ENCODE results near the gene CCDC159. TPM values are rescaled to one million over a fixed set of nuclear protein-coding genes. Genes with fewer than 3 reads are reported as not detected.

CCDC159 gene
- total RNA-seq, 1 experiment from 2014 or later, result 2.9 TPM

GRCh38 chr19:11359421-11359820, 13.1 kb downstream of the CCDC159 start:
- no peaks in the 10 kb centered on the region for H3K4me1 ChIP-seq (ENCODE audit: low read length)
- H3K9ac ChIP-seq (ENCODE audit: low read length), result no peak overlapping the region
- no peaks in the 10 kb centered on the region for H3K36me3 ChIP-seq (ENCODE audit: insufficient read depth, low read length)
- DNase-seq, result no peak
- H3K27me3 ChIP-seq (ENCODE audit: low read length), result no peaks in the 10 kb centered on the region
- H3K79me2 ChIP-seq (ENCODE audit: low read length), result no peaks in the 10 kb centered on the region
- H4K20me1 ChIP-seq (ENCODE audit: insufficient read depth, low read depth, low read length), result no peaks in the 10 kb centered on the region
- no peak overlapping the region for H2AFZ ChIP-seq (ENCODE audit: low read length)
- H3K4me3 ChIP-seq (ENCODE audit: low read length), result no peak overlapping the region
- H3K4me2 ChIP-seq (ENCODE audit: low read depth, low read length, poor library complexity, severe bottlenecking), result no peak overlapping the region
- H3K9me2 ChIP-seq (replicated peaks; ENCODE audit: insufficient read depth, low read length), result no peaks in the 10 kb centered on the region
- no peak overlapping the region for H3K27ac ChIP-seq (ENCODE audit: low read length)
- H3K9me3 ChIP-seq (ENCODE audit: low read length), result no peaks in the 10 kb centered on the region

- Histone ChIP-seq H3K9me3 (ENCODE audit: low read length) (no peaks in the 10 kb centered on the region), H3K27ac (ENCODE audit: low read length) (no peak overlapping the region), H3K27me3 (ENCODE audit: low read length) (no peaks in the 10 kb centered on the region), H3K9ac (ENCODE audit: low read length) (no peak overlapping the region), H3K4me1 (ENCODE audit: low read length) (no peaks in the 10 kb centered on the region), H3K79me2 (ENCODE audit: low read length) (no peaks in the 10 kb centered on the region), H2AFZ (ENCODE audit: low read length) (no peak overlapping the region), H3K4me3 (ENCODE audit: low read length) (no peak overlapping the region), H3K9me2 (replicated peaks; ENCODE audit: insufficient read depth, low read length) (no peaks in the 10 kb centered on the region), H3K36me3 (ENCODE audit: insufficient read depth, low read length) (no peaks in the 10 kb centered on the region), H3K4me2 (ENCODE audit: low read depth, low read length, poor library complexity, severe bottlenecking) (no peak overlapping the region), H4K20me1 (ENCODE audit: insufficient read depth, low read depth, low read length) (no peaks in the 10 kb centered on the region)
- DNase-seq, result peak; percentile 69
These were observed 14.9 kb downstream of the CCDC159 start for GRCh38 chr19:11361037-11361770.

DNA sequence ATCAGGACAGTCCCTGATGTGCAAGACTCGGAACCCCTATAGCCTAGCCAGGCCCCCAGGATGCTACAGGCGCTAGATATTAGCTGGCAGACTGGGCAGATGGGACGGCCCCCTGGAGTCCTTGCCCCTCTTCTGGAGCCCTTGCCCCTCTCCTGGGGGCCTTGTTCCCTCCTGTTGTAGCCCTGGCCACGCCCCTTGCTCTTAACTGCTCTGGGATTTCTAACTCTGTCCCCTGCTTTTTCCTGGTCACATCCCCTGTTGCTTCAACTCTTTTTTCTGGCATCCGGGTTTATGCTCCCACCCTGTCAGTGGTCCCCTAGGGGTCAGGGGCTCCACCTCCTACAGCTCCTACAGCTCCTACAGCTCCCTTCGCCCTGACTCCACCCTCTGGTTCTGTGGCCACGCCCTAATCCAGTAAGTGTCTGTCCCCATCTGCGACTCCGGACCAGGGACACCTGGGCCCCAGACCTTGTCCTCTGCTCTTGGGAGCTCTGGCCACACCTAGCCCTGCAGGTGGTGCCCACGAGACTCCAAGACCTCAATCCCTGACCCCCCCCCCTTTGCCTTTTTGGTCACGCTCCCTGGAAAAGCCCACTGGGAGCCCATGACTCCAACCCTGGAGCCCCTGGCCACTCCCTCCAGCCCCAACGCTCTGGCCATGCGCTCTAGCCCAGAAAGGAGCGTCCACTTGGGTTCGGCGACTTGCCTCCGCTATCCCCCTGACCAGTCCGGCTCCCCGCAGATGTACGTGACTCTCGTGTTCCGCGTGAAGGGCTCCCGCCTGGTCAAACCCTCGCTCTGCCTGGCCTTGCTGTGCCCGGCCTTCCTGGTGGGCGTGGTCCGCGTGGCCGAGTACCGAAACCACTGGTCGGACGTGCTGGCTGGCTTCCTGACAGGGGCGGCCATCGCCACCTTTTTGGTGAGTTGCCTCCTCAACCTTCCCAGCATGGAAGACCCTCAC, 15.7 kb downstream of the CCDC159 start:
- no peaks in the 10 kb centered on the region for H4K20me1 ChIP-seq (ENCODE audit: insufficient read depth, low read depth, low read length)
- H2AFZ ChIP-seq (ENCODE audit: low read length), result no peak overlapping the region
- no peaks in the 10 kb centered on the region for H3K9me3 ChIP-seq (ENCODE audit: low read length)
- H3K9ac ChIP-seq (ENCODE audit: low read length), result no peak overlapping the region
- H3K36me3 ChIP-seq (ENCODE audit: insufficient read depth, low read length), result no peaks in the 10 kb centered on the region
- DNase-seq, result no peak
- no peaks in the 10 kb centered on the region for H3K27me3 ChIP-seq (ENCODE audit: low read length)
- no peak overlapping the region for H3K27ac ChIP-seq (ENCODE audit: low read length)
- no peaks in the 10 kb centered on the region for H3K4me1 ChIP-seq (ENCODE audit: low read length)
- H3K4me2 ChIP-seq (ENCODE audit: low read depth, low read length, poor library complexity, severe bottlenecking), result no peak overlapping the region
- H3K9me2 ChIP-seq (replicated peaks; ENCODE audit: insufficient read depth, low read length), result no peaks in the 10 kb centered on the region
- no peak overlapping the region for H3K4me3 ChIP-seq (ENCODE audit: low read length)
- no peaks in the 10 kb centered on the region for H3K79me2 ChIP-seq (ENCODE audit: low read length)

DNA sequence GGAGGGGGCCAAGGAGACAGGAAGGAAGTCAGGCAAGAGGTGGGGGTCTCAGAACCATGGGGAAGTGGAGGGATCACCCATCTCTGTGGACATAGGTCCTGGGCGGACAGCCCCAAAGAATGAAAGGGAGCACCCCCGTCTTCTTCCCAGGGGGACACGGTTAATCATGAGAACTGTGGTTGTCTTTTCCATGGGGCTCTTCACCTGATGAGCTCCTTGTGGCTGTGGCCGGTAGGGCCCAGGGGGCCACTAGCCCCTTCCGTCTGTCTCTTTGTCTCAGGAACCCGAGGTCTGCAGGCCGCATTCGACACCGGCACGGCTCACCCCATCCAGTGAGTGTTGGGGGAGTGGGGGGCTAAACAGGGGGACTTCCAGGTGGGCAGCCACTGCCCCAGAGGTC, 17.6 kb downstream of the CCDC159 start:
- H3K9me2 ChIP-seq (replicated peaks; ENCODE audit: insufficient read depth, low read length), result no peaks in the 10 kb centered on the region
- H3K79me2 ChIP-seq (ENCODE audit: low read length), result no peaks in the 10 kb centered on the region
- H3K9ac ChIP-seq (ENCODE audit: low read length), result no peak overlapping the region
- H3K4me1 ChIP-seq (ENCODE audit: low read length), result no peaks in the 10 kb centered on the region
- H3K4me3 ChIP-seq (ENCODE audit: low read length), result no peak overlapping the region
- no peak overlapping the region for H3K27ac ChIP-seq (ENCODE audit: low read length)
- no peaks in the 10 kb centered on the region for H3K27me3 ChIP-seq (ENCODE audit: low read length)
- no peaks in the 10 kb centered on the region for H3K9me3 ChIP-seq (ENCODE audit: low read length)
- H2AFZ ChIP-seq (ENCODE audit: low read length), result no peak overlapping the region
- no peaks in the 10 kb centered on the region for H3K36me3 ChIP-seq (ENCODE audit: insufficient read depth, low read length)
- DNase-seq, result no peak
- H3K4me2 ChIP-seq (ENCODE audit: low read depth, low read length, poor library complexity, severe bottlenecking), result no peak overlapping the region
- H4K20me1 ChIP-seq (ENCODE audit: insufficient read depth, low read depth, low read length), result no peaks in the 10 kb centered on the region

GRCh38 chr19:11364296-11364904, 18.1 kb downstream of the CCDC159 start:
- Histone ChIP-seq H3K36me3 (ENCODE audit: insufficient read depth, low read length) (no peaks in the 10 kb centered on the region), H3K9me3 (ENCODE audit: low read length) (no peaks in the 10 kb centered on the region), H4K20me1 (ENCODE audit: insufficient read depth, low read depth, low read length) (no peaks in the 10 kb centered on the region), H3K4me1 (ENCODE audit: low read length) (no peaks in the 10 kb centered on the region), H3K27ac (ENCODE audit: low read length) (no peak overlapping the region), H3K4me2 (ENCODE audit: low read depth, low read length, poor library complexity, severe bottlenecking) (no peak overlapping the region), H3K9ac (ENCODE audit: low read length) (no peak overlapping the region), H2AFZ (ENCODE audit: low read length) (no peak overlapping the region), H3K27me3 (ENCODE audit: low read length) (no peaks in the 10 kb centered on the region), H3K79me2 (ENCODE audit: low read length) (no peaks in the 10 kb centered on the region), H3K4me3 (ENCODE audit: low read length) (no peak overlapping the region), H3K9me2 (replicated peaks; ENCODE audit: insufficient read depth, low read length) (no peaks in the 10 kb centered on the region)
- DNase-seq, result no peak

DNA sequence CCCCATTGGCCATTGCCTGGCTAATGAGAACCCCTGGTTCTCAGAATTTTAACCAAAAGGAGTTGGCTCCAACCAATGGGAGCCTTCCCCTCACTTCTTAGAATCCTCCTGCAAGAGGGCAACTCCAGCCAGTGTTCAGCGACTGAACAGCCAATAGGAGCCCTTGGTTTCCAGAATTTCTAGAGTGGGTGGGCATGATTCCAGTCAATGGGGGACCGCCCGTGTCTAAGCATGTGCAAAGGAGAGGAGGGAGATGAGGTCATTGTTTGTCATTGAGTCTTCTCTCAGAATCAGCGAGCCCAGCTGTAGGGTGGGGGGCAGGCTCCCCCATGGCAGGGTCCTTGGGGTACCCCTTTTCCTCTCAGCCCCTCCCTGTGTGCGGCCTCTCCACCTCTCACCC, 18.6 kb downstream of the CCDC159 start:
- DNase-seq, result no peak

DNA sequence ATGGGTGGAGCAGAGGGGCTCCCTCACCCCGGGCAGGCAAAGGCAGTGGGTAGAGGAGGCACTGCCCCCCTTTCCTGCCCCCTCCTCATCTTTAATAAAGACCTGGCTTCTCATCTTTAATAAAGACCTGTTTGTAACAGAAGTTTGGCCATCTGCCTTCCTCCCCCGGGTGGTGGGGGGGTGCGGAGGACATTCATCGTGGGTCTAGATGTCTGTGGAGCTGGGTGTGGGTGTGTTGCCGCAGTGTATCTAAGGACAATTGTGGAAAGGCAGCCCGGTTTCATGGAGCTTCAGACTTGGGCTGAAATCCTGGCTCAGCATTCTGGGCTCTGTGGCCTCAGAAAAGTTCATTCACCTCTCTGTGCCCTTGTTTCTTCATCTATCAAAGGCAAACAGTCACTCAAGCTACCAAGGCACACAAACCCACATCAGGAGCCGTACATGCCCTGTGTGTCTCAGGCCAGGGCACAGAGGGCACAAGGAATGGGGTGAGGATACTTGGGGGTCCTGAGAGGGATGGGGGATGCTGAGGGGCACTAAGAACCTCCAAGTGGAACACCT, 19.3 kb downstream of the CCDC159 start:
- Histone ChIP-seq H3K79me2 (ENCODE audit: low read length) (no peaks in the 10 kb centered on the region), H3K4me2 (ENCODE audit: low read depth, low read length, poor library complexity, severe bottlenecking) (no peak overlapping the region), H3K4me3 (ENCODE audit: low read length) (no peak overlapping the region), H3K9me3 (ENCODE audit: low read length) (no peaks in the 10 kb centered on the region), H3K9me2 (replicated peaks; ENCODE audit: insufficient read depth, low read length) (no peaks in the 10 kb centered on the region), H4K20me1 (ENCODE audit: insufficient read depth, low read depth, low read length) (no peaks in the 10 kb centered on the region), H3K36me3 (ENCODE audit: insufficient read depth, low read length) (no peaks in the 10 kb centered on the region), H2AFZ (ENCODE audit: low read length) (no peak overlapping the region), H3K4me1 (ENCODE audit: low read length) (no peaks in the 10 kb centered on the region), H3K27me3 (ENCODE audit: low read length) (no peaks in the 10 kb centered on the region), H3K27ac (ENCODE audit: low read length) (no peak overlapping the region), H3K9ac (ENCODE audit: low read length) (no peak overlapping the region)
- DNase-seq, result no peak

More for the DNA sequence above, 18.6 kb downstream of the CCDC159 start:
- no peaks in the 10 kb centered on the region for H4K20me1 ChIP-seq (ENCODE audit: insufficient read depth, low read depth, low read length)
- no peaks in the 10 kb centered on the region for H3K9me3 ChIP-seq (ENCODE audit: low read length)
- no peak overlapping the region for H3K9ac ChIP-seq (ENCODE audit: low read length)
- no peak overlapping the region for H2AFZ ChIP-seq (ENCODE audit: low read length)
- H3K4me3 ChIP-seq (ENCODE audit: low read length), result no peak overlapping the region
- no peak overlapping the region for H3K4me2 ChIP-seq (ENCODE audit: low read depth, low read length, poor library complexity, severe bottlenecking)
- no peaks in the 10 kb centered on the region for H3K36me3 ChIP-seq (ENCODE audit: insufficient read depth, low read length)
- H3K79me2 ChIP-seq (ENCODE audit: low read length), result no peaks in the 10 kb centered on the region
- H3K27ac ChIP-seq (ENCODE audit: low read length), result no peak overlapping the region
- no peaks in the 10 kb centered on the region for H3K27me3 ChIP-seq (ENCODE audit: low read length)
- no peaks in the 10 kb centered on the region for H3K9me2 ChIP-seq (replicated peaks; ENCODE audit: insufficient read depth, low read length)
- H3K4me1 ChIP-seq (ENCODE audit: low read length), result no peaks in the 10 kb centered on the region

GRCh38 chr19:11367528-11367927, 21.2 kb downstream of the CCDC159 start:
- no peaks in the 10 kb centered on the region for H3K9me2 ChIP-seq (replicated peaks; ENCODE audit: insufficient read depth, low read length)
- no peaks in the 10 kb centered on the region for H3K4me1 ChIP-seq (ENCODE audit: low read length)
- no peak overlapping the region for H3K4me3 ChIP-seq (ENCODE audit: low read length)
- no peaks in the 10 kb centered on the region for H3K9me3 ChIP-seq (ENCODE audit: low read length)
- H3K36me3 ChIP-seq (ENCODE audit: insufficient read depth, low read length), result no peaks in the 10 kb centered on the region
- H2AFZ ChIP-seq (ENCODE audit: low read length), result no peak overlapping the region
- no peaks in the 10 kb centered on the region for H3K27me3 ChIP-seq (ENCODE audit: low read length)
- H3K79me2 ChIP-seq (ENCODE audit: low read length), result no peaks in the 10 kb centered on the region
- H4K20me1 ChIP-seq (ENCODE audit: insufficient read depth, low read depth, low read length), result no peaks in the 10 kb centered on the region
- H3K27ac ChIP-seq (ENCODE audit: low read length), result no peak overlapping the region
- DNase-seq, result no peak
- no peak overlapping the region for H3K9ac ChIP-seq (ENCODE audit: low read length)
- no peak overlapping the region for H3K4me2 ChIP-seq (ENCODE audit: low read depth, low read length, poor library complexity, severe bottlenecking)
